ENCODE results near the gene RBP5.

DNA sequence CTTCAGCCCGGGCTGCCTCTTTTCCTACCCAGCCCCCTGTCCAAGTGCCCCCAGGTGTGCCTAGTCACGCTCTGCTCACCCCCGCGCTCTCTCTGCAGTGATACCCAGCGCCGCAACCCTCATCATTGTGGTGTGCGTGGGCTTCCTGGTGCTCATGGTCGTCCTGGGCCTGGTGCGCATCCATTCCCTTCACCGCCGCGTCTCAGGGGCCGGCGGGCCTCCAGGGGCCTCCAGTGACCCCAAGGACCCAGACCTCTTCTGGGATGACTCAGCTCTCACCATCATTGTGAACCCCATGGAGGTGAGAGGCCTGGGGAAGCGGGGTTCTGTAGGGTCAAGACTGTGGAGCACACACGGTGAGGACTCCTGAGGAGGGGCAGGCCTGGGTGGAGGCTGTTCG lies 28.7 kb upstream of the RBP5 start:
- TF ChIP-seq POLR2A (IDR thresholded peaks at IDR 0.05) (no peak), EP300 (IDR thresholded peaks at IDR 0.05) (no peak), POLR2AphosphoS5 (IDR thresholded peaks at IDR 0.05) (no peak)
- TF ChIP-seq, protein P1, sequence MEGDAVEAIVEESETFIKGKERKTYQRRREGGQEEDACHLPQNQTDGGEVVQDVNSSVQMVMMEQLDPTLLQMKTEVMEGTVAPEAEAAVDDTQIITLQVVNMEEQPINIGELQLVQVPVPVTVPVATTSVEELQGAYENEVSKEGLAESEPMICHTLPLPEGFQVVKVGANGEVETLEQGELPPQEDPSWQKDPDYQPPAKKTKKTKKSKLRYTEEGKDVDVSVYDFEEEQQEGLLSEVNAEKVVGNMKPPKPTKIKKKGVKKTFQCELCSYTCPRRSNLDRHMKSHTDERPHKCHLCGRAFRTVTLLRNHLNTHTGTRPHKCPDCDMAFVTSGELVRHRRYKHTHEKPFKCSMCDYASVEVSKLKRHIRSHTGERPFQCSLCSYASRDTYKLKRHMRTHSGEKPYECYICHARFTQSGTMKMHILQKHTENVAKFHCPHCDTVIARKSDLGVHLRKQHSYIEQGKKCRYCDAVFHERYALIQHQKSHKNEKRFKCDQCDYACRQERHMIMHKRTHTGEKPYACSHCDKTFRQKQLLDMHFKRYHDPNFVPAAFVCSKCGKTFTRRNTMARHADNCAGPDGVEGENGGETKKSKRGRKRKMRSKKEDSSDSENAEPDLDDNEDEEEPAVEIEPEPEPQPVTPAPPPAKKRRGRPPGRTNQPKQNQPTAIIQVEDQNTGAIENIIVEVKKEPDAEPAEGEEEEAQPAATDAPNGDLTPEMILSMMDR (IDR thresholded peaks at IDR 0.05) = no peak

Measured in stomach (tissue), 4 donors.